ENCODE measurements around the gene ARMS2.

ARMS2 gene

DNA sequence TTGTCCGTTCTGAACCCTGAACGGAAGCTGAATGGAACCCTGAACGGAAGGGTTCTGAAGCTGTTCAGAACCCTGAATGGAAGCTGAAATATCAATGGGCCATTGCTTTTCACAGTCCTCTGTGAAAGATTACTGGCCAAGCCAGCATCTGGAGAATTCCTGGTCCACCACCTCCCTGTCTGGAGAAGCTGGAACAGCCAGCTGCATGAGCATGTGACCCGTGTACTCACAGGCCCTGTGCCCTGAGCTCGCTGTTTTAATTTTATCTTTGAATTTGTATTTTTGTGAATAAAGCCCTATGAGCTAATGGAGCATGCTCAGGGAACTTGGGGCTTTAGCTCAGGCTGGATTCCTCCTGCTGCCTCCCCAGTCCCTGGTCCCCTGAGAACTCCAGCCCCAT, 44.1 kb downstream of the ARMS2 start:
- H3K4me3 ChIP-seq (ENCODE audit: low read depth, low read length): no peak overlapping the region
- DNase-seq: no peak
- in situ Hi-C loops (cut with HindIII; ENCODE audit: low pct_ligation_motif_present, low sequenced_read_pairs): no loop called here
- H3K36me3 ChIP-seq (replicated peaks): no peaks in the 10 kb centered on the region
- TF ChIP-seq, protein P1, sequence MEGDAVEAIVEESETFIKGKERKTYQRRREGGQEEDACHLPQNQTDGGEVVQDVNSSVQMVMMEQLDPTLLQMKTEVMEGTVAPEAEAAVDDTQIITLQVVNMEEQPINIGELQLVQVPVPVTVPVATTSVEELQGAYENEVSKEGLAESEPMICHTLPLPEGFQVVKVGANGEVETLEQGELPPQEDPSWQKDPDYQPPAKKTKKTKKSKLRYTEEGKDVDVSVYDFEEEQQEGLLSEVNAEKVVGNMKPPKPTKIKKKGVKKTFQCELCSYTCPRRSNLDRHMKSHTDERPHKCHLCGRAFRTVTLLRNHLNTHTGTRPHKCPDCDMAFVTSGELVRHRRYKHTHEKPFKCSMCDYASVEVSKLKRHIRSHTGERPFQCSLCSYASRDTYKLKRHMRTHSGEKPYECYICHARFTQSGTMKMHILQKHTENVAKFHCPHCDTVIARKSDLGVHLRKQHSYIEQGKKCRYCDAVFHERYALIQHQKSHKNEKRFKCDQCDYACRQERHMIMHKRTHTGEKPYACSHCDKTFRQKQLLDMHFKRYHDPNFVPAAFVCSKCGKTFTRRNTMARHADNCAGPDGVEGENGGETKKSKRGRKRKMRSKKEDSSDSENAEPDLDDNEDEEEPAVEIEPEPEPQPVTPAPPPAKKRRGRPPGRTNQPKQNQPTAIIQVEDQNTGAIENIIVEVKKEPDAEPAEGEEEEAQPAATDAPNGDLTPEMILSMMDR (IDR thresholded peaks at IDR 0.05; ENCODE audit: low read depth, low read length, missing control alignments): no peak
- no peak overlapping the region for H3K27ac ChIP-seq
- no peaks in the 10 kb centered on the region for H3K27me3 ChIP-seq (replicated peaks)

DNA sequence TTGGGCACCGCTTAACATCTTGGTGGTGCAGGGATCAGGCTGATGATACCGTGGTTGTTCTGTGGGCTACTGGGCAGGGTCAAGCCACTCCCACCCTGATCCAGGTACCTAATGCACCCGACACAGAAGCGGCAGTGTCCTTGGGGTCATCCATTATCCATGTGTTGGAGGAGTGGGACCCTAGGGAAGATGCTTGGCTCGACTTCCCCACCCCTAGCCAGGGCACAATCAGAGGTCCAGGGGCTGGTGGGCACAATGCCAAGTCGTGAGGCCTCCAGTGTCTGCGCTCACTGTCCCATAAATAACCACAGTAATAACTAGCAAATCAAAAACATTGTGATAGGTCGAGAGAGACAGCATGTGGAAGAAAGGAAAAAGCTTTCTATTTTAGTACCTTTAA, 44.6 kb downstream of the ARMS2 start:
- Histone ChIP-seq H3K4me3 (ENCODE audit: low read depth, low read length) (no peak overlapping the region), H3K36me3 (replicated peaks) (no peaks in the 10 kb centered on the region), H3K27me3 (replicated peaks) (no peaks in the 10 kb centered on the region), H3K27ac (no peak overlapping the region)
- DNase-seq: no peak
- TF ChIP-seq, protein P1 (IDR thresholded peaks at IDR 0.05; ENCODE audit: low read depth, low read length, missing control alignments): no peak
- in situ Hi-C loops (cut with HindIII; ENCODE audit: low pct_ligation_motif_present, low sequenced_read_pairs): no loop called here

DNA sequence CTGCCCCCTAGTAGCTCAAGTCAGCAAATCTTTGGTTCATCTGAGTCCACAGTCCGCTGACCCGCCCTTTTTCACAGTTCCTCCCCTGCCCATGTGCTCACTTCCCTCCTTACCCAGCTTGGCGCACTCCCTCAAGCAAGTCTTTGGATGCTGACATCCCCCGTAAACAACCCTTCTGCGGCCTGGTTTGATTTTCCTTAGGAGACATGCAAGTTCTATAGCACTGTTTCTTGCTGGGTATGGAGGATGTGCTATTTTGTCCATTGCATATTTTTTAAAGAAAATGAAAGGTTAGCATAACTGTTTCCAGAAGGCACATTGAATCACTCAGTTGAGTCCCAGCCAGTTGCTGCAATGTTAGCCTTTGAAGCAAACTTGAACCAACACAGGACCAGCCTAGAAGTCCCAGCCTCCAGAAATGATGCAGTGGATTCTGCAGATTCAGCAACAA, 45.1 kb downstream of the ARMS2 start:
- no peak for DNase-seq
- H3K36me3 ChIP-seq (replicated peaks): no peaks in the 10 kb centered on the region
- H3K4me3 ChIP-seq (ENCODE audit: low read depth, low read length): no peak overlapping the region
- in situ Hi-C loops (cut with HindIII; ENCODE audit: low pct_ligation_motif_present, low sequenced_read_pairs): no loop called here
- TF ChIP-seq, protein P1 (IDR thresholded peaks at IDR 0.05; ENCODE audit: low read depth, low read length, missing control alignments): no peak
- no peak overlapping the region for H3K27ac ChIP-seq
- H3K27me3 ChIP-seq (replicated peaks): no peaks in the 10 kb centered on the region

DNA sequence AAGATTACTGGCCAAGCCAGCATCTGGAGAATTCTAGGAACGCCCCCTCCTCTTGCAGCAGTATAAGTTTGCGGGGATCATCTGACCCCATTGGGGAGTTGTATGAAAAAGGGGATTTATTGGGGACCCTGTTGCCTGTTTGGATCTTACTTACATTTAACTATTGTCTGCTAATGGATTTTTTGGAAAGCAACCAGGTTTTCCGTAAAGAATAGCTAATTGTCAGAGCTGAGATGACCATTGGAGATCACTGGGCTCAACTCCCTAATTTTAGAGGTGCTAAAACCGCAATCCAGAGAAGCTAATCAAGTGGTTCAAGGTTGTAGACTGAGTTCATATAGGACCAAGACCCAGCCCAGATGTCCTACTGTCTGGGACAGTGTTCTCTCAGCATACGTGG, 45.7 kb downstream of the ARMS2 start:
- in situ Hi-C loops (cut with HindIII; ENCODE audit: low pct_ligation_motif_present, low sequenced_read_pairs): no loop called here
- H3K27me3 ChIP-seq (replicated peaks): no peaks in the 10 kb centered on the region
- no peak overlapping the region for H3K27ac ChIP-seq
- TF ChIP-seq, protein P1 (IDR thresholded peaks at IDR 0.05; ENCODE audit: low read depth, low read length, missing control alignments): no peak
- DNase-seq: no peak
- H3K36me3 ChIP-seq (replicated peaks): no peaks in the 10 kb centered on the region
- H3K4me3 ChIP-seq (ENCODE audit: low read depth, low read length): no peak overlapping the region

DNA sequence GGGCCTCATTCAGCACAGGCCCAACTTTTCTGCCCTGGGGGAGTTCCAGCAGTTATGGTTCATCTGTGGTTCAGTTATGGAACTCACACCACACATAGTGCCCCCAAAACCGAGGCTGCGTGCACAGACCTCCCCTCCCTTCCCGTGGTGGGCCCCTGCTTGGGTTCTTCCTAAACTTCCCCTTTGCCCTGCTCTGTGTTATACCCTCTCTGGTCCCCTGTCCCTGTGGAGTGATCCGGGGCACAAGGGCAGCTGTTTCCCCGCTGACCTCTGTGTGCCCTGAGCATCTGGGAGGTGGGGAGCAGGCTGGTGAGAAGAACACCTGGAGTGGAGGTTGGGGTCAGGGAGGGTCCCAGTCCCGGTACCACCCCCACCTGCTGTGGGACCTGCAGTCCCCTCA, 46.3 kb downstream of the ARMS2 start:
- no peaks in the 10 kb centered on the region for H3K27me3 ChIP-seq (replicated peaks)
- no peak overlapping the region for H3K27ac ChIP-seq
- no peak overlapping the region for H3K4me3 ChIP-seq (ENCODE audit: low read depth, low read length)
- TF ChIP-seq, protein P1 (IDR thresholded peaks at IDR 0.05; ENCODE audit: low read depth, low read length, missing control alignments): no peak
- no peak for DNase-seq
- H3K36me3 ChIP-seq (replicated peaks): no peaks in the 10 kb centered on the region
- in situ Hi-C loops (cut with HindIII; ENCODE audit: low pct_ligation_motif_present, low sequenced_read_pairs): no loop called here

DNA sequence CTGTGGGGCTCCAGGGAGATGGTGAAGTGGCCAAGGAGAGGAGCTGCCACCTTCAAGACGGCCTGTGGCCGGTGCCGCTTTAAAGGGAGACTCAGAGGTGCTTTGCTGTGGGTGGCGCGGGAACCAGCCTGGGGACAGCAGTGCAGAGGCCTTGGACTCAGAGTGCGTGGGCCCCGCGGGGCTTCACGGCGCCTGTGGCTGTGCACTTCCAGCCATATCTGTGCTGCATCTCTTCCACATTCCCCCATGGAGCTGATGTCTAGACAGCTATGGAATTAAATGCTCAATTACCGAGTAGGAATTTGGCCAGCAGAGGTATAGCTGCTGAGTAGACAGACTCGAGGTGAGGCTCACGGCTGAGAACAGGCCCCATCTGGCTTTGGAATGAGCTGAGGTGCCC, 48.6 kb downstream of the ARMS2 start:
- H3K27me3 ChIP-seq (replicated peaks): no peaks in the 10 kb centered on the region
- no peak for DNase-seq
- in situ Hi-C loops (cut with HindIII; ENCODE audit: low pct_ligation_motif_present, low sequenced_read_pairs): no loop called here
- no peaks in the 10 kb centered on the region for H3K36me3 ChIP-seq (replicated peaks)
- TF ChIP-seq, protein P1 (IDR thresholded peaks at IDR 0.05; ENCODE audit: low read depth, low read length, missing control alignments): no peak
- H3K4me3 ChIP-seq (ENCODE audit: low read depth, low read length): no peak overlapping the region
- no peak overlapping the region for H3K27ac ChIP-seq

Data from brain microvascular endothelial cell (primary cell).